Fibroblast of villous mesenchyme (primary cell): ENCODE data around the gene AADAC. TPM values are rescaled to one million over a fixed set of nuclear protein-coding genes. Genes with fewer than 3 reads are reported as not detected.
"Not testable (repeated sequence)": the region's sequence is repeated elsewhere in the genome, so short reads cannot be mapped to it uniquely, and the experiment has no call there.

ENCODE experiments used
- DNase-seq: peaks from one replicate; pipeline ENCODE4 v3.0.0-alpha.2; 2010; ENCODE audit warnings: low read depth
- H3K4me3 ChIP-seq: 2 replicates; pipeline ENCODE4 v1.5.1; 2011; ENCODE audit warnings: low read depth, mild to moderate bottlenecking, low read length
- total RNA-seq: library from RNA; depleted of rRNA; stranded (reverse); fragments of >200 nt; gene quantifications from 2 replicates; pipeline ENCODE4 v1.2.3, GENCODE V29; 2012
- TF ChIP-seq, protein P1 (sequence below): IDR thresholded peaks from 2 replicates; pipeline ENCODE4 v1.5.1; 2012; ENCODE audit warnings: low read depth, mild to moderate bottlenecking, low read length; ENCODE audit not compliant: insufficient read depth

Gene AADAC
- total RNA-seq, 1 donor = not detected

DNA sequence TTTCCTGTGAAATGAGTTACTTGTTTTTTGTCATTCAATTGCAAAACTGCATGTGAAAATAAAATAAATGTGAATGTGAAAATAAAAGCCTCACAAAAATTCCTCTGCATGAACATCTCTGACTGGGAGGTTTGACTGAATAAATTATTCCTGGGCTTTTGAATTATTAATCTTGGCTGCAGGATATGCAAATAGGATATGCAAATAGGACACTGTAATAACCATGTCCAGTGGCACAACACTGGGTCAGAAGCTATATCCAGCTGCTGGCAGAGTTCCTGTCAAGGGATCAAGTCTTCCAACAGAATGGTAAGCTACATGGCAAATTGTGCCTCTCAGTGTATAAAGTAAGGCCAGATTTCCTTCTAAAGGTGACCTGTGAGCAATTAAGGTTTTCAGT, 59.5 kb downstream of the AADAC start, which contains the start of gene SUCNR1:
SUCNR1 (plus strand) TSS at position 246 of the 400 bp plus-strand sequence. CDS start 6,250 bp downstream, outside the sequence.
- no peak within 1 kb of the TSS for H3K4me3 ChIP-seq
- DNase-seq = no peak
- TF ChIP-seq, protein P1, sequence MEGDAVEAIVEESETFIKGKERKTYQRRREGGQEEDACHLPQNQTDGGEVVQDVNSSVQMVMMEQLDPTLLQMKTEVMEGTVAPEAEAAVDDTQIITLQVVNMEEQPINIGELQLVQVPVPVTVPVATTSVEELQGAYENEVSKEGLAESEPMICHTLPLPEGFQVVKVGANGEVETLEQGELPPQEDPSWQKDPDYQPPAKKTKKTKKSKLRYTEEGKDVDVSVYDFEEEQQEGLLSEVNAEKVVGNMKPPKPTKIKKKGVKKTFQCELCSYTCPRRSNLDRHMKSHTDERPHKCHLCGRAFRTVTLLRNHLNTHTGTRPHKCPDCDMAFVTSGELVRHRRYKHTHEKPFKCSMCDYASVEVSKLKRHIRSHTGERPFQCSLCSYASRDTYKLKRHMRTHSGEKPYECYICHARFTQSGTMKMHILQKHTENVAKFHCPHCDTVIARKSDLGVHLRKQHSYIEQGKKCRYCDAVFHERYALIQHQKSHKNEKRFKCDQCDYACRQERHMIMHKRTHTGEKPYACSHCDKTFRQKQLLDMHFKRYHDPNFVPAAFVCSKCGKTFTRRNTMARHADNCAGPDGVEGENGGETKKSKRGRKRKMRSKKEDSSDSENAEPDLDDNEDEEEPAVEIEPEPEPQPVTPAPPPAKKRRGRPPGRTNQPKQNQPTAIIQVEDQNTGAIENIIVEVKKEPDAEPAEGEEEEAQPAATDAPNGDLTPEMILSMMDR = no peak

GRCh38 chr3:151874079-151874478, 60.2 kb downstream of the AADAC start:
- not testable (repeated sequence) for DNase-seq, H3K4me3 ChIP-seq

DNA sequence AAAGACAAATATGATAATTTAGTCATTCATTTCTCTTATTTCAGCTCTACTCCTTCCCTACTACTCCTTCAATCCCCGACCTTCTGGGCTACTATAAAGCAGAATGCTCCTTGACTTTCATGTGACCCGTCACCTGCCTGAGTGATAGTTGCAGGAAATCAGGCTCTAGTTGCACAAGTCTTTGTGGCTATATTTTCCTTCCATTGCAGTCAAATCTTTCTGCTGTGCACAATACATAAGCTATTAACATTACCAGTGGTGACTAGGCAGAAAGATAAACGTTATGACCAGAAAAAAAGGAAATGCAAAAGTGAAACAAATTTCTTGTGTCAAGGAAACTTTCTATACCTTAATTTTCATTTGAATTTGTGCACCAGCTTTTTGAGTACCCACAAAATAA, 61.8 kb downstream of the AADAC start:
- TF ChIP-seq, protein P1 = no peak
- H3K4me3 ChIP-seq = no peak overlapping the region
- DNase-seq = no peak

- TF ChIP-seq, protein P1 = no peak
- no peak for DNase-seq
- no peak overlapping the region for H3K4me3 ChIP-seq
Observed at GRCh38 chr3:151877269-151877668, 63.4 kb downstream of the AADAC start.

Other genes starting within 250 kb of the AADAC start
- not detected in 2 replicates for gene AADACL2, start 80.2 kb upstream of the AADAC start, total RNA-seq
- gene SUCNR1, start 59.5 kb downstream of the AADAC start, total RNA-seq = 0.32 and 0.43 TPM in 2 replicates